ENCODE data around the gene PIP4K2C.
"Not testable (repeated sequence)": the region's sequence is repeated elsewhere in the genome, so short reads cannot be mapped to it uniquely, and the experiment has no call there.

DNA sequence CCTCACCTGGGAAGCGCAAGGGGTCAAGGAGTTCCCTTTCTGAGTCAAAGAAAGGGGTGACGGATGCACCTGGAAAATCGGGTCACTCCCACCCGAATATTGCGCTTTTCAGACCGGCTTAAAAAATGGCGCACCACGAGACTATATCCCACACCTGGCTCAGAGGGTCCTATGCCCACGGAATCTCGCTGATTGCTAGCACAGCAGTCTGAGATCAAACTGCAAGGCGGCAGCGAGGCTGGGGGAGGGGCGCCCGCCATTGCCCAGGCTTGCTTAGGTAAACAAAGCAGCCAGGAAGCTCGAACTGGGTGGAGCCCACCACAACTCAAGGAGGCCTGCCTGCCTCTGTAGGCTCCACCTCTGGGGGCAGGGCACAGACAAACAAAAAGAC lies 55.7 kb downstream of the PIP4K2C start:
- TF ChIP-seq, protein P1, sequence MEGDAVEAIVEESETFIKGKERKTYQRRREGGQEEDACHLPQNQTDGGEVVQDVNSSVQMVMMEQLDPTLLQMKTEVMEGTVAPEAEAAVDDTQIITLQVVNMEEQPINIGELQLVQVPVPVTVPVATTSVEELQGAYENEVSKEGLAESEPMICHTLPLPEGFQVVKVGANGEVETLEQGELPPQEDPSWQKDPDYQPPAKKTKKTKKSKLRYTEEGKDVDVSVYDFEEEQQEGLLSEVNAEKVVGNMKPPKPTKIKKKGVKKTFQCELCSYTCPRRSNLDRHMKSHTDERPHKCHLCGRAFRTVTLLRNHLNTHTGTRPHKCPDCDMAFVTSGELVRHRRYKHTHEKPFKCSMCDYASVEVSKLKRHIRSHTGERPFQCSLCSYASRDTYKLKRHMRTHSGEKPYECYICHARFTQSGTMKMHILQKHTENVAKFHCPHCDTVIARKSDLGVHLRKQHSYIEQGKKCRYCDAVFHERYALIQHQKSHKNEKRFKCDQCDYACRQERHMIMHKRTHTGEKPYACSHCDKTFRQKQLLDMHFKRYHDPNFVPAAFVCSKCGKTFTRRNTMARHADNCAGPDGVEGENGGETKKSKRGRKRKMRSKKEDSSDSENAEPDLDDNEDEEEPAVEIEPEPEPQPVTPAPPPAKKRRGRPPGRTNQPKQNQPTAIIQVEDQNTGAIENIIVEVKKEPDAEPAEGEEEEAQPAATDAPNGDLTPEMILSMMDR (IDR thresholded peaks at IDR 0.05) = not testable (repeated sequence)
- TF ChIP-seq POLR2A, POLR2AphosphoS5, EP300 (IDR thresholded peaks at IDR 0.05): not testable (repeated sequence)
